Stimulated activated CD4-positive, alpha-beta T cell treated with anti-CD3 and anti-CD28 coated beads, Interleukin-15, amount 100 ng/mL, for 48 hours (primary cell): ENCODE results near the gene HNRNPA0.
A peak's percentile ranks its signal among the peaks of the same experiment; 100 is the strongest.

ENCODE experiments used
- DNase-seq, 2 donors: peaks; one replicate each; pipeline ENCODE4 v3.0.0-alpha.2; 2020; ENCODE audit warnings: low read depth in 2 of 2

The HNRNPA0 gene

DNA sequence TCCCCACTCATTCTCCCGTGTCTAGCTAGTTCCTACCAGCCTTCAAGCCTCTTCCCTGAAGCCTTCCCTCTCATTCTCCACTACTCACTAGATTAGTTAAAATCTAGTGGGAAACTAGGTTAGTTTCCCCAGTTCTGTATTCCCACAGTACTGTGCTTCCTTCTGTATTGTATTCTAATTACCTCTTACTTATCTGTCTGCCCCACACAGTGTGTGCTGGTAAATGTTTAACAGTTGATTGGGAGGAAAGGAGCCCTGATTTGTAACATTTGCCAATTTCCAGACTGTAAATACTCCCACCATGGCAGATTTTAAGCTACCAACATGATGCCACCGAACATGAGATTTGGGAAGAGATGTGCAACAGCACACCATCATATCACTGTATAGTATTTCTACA lies 26.5 kb downstream of the HNRNPA0 start:
- DNase-seq, result no peak

- no peak for DNase-seq
Observed at GRCh38 chr5:137724251-137724650, 29.9 kb downstream of the HNRNPA0 start.

DNA sequence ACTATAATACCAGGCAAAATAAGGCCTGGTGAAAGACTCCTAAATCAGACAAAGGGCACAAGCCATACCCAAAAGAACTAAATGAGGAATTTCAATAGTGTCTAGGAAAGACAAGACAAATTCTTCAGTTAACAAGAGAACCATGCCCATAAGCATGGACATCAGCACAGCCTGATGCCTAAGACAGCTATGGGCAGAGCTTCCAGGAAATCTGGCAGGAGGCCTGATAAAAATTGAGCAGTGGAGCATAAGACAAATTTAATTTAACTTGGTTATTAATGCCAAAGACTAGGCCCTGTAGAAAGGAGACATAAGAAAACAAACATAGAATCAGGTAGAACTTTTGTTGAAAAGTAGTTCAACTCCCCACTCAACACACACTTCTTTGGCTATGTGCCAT lies 35.6 kb downstream of the HNRNPA0 start:
- no peak for DNase-seq

DNA sequence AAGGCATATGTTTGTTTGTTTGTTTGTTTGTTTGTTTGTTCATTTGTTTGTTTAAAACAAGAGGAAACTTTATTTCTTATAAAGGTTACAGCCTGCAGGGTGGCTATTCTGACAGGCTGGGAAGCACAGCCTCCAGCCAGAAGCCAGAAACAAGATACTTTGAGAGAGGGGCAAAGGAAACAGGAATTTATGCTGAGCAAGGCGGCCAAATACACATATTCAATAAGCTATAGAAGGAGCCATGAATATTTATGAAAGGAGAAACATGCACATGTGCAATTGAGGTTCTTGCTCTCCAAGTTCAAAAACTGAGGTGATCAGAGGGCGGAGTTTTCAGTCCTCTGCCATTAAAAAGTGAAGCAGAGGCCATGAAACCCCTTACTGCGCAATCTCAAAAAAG lies 37.8 kb downstream of the HNRNPA0 start:
- DNase-seq, result no peak

DNA sequence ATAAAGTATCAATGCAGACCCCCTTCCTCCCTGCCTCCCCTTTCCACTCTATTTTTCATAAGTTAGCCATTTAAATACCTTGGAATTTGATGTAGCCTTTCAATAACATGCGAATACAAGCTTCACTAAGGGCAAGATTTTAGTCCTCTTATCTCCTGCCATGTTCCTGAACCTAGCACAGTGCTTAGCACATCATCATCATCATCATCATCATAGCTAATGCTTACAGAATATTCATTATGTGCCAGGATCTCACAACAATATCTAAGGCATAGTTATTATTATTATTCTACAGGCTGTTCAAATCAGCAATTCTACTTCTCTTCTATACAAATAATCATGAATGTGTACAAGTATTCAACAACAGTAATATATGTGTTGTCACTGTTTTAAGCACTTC lies 38.7 kb downstream of the HNRNPA0 start:
- DNase-seq, result no peak

GRCh38 chr5:137714946-137715345 lies 39.2 kb downstream of the HNRNPA0 start:
- DNase-seq, result no peak

DNA sequence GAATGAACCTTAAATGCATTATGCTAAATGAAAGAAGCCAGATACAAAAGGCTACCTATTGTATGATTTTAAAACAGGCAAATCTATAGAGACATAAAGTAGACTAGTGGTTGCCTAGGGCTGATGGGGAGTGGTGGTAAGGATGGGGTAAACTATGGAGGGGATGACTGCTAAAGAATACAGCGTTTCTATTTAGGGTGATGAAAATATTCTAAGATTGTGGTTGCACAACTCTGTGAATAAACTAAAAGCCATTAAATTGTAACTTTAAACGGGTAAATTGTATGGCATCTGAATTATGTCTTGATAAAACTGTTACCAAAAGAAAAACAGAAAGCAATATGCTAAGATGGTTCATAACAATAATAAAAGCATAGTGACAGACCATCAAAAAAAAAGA lies 39.7 kb downstream of the HNRNPA0 start:
- no peak for DNase-seq

- DNase-seq, result no peak
Observed at GRCh38 chr5:137712139-137712667, 42.0 kb downstream of the HNRNPA0 start.

- DNase-seq, result no peak
Observed at GRCh38 chr5:137710086-137710485, 44.1 kb downstream of the HNRNPA0 start.

DNA sequence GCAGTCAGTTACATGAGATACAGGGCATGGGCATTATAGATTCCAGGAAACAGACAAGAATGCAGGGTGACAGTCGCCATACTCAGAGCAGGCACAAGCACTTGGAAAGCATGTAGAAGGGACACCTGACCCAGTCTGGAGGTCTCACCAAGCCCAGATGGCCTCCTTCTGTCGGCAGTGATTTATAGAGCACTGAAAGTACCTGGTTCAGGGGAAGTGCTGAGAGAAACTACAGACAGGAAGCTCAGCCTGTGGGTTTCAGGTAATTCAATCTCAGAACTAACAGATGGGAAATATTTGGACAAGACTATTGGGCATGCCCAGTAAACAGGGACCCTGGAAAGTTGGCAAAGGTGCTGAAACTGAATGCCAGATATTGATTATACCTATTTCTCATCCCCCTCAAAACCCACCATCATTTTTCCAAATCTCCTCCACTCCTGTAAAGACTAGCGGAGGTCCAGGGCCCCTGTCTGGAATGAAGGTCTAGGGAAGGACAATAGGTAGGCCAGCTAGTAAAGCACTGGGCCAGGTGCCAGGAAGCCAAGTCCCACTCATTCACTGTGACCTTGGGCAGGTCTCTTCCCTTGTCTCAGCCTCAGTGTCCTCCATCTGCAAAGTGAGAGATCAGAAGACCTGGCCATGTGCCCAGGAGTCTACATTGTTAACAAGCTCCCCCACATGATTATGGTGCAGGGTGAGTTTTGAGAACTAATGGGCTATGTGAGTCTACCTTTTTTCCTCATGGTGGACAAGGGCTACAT lies 45.2 kb downstream of the HNRNPA0 start:
- no peak for DNase-seq

- DNase-seq, result no peak
Observed at GRCh38 chr5:137708062-137708461, 46.1 kb downstream of the HNRNPA0 start.

DNA sequence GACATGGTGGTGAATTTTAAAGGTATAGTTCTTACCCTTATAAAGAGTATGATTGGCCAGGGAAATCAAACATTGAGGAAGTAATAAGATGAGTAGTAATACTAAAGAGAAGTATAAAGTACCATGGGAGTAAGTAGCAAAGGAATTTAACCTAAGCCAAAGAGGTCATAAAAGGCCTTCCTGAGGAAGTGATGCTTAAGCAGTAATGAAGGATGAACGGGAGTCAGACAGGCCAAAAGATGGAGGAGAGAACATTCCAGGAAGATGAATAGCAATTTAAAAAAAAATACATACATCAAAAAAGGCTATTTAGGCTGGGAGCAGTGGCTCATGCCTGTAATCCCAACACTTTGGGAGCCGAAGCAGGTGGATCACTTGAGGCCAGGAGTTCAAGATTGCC lies 47.3 kb downstream of the HNRNPA0 start:
- DNase-seq, result no peak

DNA sequence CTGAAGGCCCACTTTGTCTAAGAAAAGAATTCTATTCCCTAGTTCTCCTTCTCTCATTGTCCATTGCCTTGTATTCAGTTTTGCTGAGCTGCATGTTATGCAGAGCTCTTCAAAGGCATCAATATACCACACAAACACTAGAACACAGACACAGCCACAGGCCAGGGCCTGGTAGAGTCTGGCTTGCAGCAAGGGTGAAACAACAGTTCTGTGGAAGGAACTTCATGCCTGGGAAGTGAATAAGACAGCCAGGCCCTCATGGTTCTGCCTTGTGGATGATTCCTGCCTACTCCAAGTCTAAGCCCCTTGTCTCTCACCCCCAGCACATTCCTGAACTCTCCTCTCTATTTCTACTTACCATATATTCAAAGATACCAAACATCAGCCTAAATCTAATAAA lies 49.1 kb downstream of the HNRNPA0 start:
- DNase-seq, result no peak

DNA sequence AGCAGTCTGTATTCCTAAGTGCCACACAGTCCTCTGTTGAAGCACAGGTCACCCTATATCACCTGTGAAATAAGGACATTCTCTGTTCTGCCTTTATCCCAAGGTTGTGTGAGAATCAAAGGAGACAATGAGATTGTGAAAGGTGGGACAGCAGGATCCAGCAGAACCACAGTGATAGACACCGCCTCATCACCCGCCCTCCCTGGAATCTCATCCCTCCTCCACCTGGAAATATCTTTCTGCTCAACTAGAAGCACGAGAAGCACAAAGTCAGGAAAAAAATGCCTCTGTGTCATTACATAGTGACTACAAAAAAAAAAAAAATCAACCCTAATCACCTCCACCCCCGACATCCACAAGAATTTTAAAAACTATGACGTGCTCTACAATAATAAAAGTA lies 50.6 kb downstream of the HNRNPA0 start:
- DNase-seq, result no peak

GRCh38 chr5:137700282-137700680 lies 53.9 kb downstream of the HNRNPA0 start:
- DNase-seq, result no peak

DNA sequence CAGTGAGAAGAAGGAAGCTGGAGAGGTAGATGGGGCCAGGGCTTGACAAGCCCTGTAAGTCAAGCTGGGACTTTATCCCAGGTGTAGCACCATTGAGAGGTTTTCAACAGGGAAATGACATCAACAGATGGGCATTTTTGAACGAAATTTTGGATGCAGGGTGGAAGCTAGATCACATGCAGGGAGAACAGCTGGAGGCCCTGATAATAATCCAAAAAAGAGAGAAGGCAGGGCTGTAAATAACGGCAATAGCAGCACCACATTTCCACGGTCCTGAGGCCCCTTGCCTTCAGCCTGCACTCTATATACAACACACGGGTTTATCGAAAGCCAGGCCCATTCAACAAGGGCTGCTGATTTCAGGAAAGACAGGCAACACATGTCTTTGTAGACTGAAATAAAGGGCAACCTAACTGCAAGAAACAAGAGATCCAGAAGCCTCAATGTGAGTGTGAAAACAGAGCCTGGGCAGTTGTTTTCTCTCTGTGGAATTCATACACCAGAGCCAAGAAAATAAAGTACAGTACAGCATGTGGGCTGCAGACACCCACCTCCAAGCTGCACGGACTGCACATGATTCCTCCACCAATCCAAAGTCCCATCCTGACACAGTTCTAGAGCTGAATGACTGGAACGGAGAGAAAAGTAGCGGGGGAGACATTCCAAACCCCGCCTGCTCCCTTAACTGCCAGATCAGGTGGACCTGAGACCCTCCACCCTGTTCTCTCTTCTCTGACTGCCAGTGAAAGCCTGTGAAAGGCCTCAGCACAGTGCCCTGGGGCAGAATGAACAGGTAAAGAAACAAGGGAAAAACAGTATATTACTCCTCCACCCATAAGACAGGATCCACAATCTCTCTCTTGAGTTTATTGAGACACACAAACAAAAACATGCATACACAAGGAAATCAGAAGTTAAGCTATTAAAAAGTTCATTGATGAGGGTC lies 54.6 kb downstream of the HNRNPA0 start:
- no peak for DNase-seq

GRCh38 chr5:137696481-137696880 lies 57.7 kb downstream of the HNRNPA0 start:
- DNase-seq, result peak; percentile 30 to 38

GRCh38 chr5:137695651-137696428 lies 58.3 kb downstream of the HNRNPA0 start:
- DNase-seq, result no peak
